Measurements from ENCODE around the gene ROPN1L.
"Not testable (repeated sequence)": the region's sequence is repeated elsewhere in the genome, so short reads cannot be mapped to it uniquely, and the experiment has no call there.

The ROPN1L gene

DNA sequence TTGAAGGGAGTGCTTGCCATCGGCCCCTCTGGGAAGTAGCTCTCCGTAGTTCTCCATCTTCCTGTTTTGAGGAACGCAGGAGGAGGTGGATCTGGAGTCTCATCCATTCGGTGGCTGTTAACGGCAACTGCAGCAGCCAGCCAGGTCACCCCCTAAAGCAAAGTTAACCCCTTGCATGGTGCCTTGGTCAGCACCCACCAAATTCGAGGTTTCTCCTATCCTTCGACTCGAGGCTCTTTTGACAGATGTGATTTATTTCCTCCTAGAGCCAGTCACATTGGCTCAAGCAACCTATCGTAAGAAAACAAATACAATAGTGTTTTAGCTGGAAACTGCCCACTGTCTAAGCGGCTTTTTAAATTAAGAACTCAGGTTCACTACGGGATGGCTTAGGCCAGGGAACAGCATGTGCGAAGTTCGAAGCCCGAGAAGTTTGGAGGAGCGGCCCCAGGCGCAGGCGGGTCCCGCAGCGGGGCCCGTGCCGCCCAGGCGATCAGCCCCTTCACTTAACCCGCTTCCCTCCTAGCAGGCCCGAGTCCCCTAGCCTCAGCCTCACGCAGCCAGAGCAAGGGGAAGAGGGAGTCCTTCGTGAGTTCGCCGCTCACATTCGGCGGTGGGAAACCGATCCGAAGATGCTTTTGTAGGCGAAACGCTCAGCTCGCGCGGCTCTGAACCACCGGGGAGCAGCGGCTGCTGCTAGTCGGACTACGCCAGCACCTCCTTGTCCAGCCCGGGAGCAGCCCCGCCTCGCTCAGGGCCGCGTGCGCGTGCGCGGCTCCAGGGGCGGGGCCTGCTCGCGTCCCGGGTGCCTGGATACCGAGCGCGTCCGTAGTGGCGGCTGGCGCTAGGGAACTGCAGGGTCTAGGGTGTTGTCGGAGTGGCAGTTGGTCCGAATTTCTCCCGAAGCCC is at the start of gene ROPN1L:
ROPN1L (plus strand) TSS at position 797 of the 909 bp plus-strand sequence. CDS start 289 bp downstream, outside the sequence.
- DNase-seq = peak; percentile 82 to 90

DNA sequence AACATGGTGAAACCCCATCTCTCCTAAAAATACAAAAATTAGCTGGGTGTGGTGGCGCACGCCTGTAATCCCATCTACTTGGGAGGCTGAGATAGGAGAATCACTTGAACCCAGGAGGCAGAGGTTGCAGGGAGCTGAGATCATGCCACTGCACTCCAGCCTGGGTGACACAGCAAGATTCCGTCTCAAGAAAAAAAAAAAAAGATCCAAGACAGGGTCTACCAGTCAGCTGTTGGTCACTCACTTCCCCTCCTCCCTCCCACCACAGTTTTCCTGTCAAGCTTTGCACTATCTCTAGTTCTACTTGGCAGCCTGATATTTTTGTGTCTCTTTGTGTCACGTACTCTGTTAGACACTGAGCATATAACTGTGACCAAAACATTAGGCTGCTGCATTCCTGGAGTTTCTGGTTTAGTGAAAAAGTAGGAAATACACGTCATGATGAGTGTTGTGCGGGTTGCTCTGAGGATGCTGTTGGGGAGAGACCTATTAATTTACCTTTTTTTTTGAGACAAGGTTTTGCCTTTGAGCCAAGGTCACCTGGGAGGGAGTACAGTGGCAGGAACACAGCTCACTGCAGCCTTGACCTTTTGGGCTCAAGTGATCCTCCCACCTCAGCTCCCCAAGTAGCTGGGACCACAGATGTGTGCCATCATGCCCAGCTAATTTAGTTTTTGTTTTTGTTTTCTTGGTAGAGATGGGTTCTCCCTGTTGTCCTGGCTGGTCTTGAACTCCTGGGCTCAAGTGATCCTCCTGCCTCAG is 48.9 kb upstream of the ROPN1L start:
- DNase-seq = not testable (repeated sequence)

DNA sequence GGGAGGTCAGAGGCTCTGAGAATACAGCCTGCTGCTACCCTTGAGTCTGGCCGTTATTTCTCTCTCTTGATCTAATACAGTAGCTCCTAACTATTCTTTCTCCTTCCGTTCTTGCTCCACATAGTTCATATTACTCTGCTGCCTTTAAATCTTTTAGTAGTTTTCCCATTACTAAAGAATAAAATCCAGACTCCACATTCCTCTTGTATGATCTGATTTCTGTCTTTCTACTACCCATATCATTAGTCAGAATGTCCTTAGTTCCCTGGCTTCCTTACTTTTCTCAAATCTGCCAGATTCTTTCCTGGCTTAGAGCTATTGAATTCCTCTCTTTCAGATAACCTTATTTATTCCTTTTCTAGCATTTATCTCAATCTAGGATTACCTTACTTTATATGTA is 48.2 kb upstream of the ROPN1L start:
- DNase-seq = no peak

DNA sequence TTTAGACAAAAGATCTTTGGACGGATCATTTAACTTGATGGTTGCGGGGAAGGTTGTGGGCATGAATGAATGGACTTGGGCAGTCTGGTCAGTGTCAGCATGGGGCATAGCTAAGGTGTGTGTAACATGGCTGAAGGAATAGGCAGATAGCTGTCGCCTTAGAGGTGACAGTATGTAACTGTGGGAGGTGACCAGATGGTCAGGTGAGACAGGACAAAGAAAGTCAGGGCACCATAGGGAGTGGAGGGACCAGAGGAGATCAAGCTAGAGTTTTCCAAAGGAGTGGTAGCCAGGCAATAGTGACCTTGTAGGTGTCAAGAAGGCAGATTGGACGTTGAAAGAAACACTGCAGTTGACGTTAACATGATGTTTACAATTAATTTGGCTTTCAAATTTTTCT is 45.1 kb upstream of the ROPN1L start:
- no peak for DNase-seq

DNA sequence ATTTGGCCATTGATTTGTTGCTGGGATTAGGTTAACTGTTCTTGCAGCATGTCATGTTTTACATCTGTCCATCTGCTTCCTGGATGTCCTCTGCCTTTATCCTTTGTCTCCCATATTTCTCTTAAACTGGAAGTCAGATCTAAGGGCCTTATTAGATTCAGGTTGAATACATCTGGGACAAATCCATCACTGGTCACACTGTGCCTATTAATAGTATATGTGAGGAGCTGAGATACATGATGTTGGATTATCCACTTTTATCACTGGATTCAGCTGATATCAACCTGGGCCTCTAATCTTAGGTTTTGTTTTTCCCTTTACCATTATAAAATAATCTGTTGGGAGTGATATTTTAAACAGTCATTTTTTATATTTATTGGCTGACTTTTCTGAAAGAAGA is 41.8 kb upstream of the ROPN1L start:
- no peak for DNase-seq

DNA sequence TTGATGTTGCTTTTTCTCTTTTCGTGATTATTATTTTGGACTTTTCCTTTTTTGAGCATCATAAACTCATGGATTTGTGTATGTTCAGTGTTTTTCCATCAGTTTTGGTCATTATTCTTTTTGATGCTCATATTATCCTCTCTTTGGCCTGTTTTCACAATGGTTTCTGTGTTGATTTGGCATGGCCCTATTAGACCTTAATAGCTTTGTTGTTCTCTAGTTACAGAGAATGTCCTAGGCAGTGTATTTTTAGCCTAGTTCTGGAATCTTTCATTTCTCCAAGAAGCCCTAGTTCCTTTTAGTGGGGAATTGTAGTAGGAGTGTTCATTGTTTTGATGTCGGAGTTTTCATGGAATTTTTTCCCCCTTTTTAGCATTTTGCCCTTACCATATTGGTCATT is 41.3 kb upstream of the ROPN1L start:
- no peak for DNase-seq

DNA sequence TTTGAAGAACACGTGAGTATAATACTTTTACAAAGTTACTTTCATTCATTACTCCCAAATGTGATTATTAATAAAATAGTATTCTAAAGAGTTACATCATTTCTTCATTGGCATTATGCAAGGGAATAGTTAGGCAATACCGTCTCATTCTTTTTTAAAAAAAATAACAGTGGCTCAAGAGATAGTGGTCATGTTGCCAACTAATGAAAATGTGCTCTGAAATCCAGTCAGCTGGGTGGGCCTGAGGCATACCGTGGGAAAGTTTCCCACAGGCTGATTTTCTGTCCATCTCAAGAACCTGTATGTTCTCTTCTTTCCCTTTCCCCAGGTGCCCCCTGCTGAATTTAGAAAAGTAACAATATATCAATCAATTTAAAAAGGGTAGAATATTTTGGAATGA is 40.8 kb upstream of the ROPN1L start:
- peak; percentile 59 to 76 for DNase-seq

DNA sequence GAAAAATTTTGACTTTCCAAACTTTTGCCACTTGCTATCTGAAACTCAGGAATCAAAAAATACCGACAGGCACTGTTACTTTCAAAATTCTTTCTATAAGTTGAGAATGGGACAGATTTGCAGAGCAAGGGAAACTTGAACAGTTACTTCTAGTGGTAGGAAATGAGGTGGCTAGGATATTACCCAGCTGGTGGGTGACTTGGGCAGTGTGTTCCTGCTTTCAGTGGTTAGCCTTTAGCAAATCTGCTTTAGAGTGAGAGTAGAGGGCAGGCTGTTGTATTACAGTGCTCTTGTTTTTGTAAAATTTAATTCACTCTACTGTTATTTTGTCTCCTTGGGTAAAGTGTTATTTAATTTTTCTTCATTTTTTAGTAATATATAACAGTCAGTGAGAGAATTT is 40.2 kb upstream of the ROPN1L start:
- DNase-seq = peak in 1 of 2 donors; percentile 11

DNA sequence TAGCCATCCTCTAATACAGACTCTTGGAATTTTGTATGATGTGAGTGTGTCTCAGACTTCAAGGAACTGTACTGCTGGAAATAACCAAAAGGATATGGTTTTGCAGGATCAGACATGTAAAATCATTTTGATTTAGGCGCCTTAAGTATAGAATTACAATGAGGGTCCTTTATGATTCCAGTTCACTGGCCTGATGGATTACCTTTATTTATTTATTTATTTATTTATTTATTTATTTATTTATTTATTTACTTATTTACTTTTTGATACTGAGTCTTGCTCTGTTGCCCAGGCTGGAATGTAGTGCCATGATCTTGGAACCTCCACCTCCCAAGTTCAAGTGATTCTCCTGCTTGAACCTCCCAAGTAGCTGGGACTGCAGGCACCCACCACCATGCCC is 37.9 kb upstream of the ROPN1L start:
- DNase-seq = no peak

DNA sequence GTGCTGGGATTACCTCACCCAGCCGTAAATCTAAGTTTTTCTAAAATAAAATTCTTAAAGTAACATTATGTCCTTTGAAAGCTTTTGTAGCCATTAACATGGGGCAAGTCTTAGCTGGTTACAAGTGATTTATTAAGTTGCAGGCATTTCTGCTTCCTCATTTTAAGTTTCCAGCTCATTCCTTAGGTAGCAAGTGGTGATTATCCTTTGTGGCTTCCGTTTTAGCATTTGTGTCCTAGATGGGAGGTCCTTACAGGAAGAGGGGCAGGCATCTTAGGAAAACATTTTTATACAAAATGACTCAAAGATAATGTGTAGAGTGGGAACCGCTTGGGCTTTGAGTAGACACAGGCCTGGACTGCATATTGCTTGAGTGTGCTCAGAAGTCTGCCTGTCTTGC is 35.0 kb upstream of the ROPN1L start:
- no peak for DNase-seq

DNA sequence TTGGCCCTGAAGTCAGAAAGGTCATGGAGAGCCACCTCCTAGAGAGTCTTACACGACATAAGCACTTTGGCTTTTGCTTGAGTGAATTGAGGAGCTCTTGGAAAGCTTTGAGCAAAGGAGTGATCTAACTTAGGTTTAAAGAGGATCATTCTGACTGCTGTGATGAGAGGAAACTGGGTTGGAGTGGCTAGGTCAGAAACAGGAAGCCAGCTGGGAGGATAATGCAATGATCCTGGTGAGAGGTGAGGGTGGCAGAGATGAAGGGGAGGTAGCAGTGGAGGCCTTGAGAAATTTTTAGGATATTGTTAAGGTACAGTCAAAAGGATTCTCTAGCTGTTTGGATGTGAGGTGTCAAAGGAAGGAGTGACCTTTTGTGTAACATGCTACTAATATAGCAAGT is 32.2 kb upstream of the ROPN1L start:
- DNase-seq = no peak

DNA sequence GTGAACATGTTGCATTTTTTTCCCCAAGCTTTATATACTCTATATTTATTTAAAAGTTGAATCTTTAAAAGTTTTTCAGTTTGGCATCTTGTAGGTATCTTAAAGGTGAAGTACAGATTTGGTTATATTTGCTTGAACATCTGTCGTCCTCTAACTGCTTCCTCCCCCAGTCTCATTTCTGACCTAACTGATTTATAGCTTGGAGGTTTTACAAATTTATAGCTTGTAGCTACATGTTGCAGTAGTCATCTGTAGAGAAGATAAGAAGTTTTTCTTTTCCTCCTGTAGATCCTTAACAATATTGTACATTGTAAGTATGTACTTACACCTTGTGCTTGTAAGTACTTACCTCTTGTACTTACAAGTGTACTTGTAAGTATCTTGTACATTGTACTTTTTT is 31.0 kb upstream of the ROPN1L start:
- DNase-seq = no peak

DNA sequence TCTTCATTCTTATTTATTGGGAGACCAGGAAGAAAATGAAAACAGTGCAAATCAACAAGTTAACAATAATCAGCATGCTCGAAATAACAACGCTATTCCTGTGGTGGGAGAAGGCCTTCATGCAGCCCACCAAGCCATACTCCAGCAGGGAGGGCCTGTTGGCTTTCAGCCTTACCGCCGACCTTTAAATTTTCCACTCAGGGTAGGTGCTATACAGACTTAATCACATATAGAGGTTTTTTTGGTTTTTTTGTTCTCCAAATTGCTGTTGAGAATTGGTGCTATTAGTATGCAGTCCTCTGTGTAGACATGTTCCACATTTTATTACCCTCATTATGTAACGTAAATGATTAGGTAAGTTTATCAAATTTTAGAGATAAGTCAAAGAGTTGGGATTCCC is 30.3 kb upstream of the ROPN1L start:
- DNase-seq = no peak

DNA sequence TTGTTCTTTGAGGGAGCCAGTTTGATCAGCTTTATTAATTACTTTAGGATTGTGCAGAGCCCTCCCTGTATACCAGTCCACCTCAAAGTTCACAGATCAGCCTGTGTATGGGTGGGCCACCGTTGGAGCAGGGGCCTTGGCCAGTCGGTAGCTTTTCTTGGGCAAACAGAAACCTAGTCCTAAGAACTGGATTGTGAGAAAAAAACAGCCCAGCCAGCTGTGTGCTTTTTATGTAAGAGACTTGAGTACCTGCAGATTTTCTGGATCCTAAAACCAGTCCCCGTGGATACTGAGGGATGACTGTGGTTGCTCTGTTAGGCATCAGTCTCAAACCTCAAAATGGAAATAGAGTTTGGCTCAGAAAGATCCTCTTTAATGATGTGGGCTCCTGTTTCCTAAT is 24.8 kb upstream of the ROPN1L start:
- no peak for DNase-seq

DNA sequence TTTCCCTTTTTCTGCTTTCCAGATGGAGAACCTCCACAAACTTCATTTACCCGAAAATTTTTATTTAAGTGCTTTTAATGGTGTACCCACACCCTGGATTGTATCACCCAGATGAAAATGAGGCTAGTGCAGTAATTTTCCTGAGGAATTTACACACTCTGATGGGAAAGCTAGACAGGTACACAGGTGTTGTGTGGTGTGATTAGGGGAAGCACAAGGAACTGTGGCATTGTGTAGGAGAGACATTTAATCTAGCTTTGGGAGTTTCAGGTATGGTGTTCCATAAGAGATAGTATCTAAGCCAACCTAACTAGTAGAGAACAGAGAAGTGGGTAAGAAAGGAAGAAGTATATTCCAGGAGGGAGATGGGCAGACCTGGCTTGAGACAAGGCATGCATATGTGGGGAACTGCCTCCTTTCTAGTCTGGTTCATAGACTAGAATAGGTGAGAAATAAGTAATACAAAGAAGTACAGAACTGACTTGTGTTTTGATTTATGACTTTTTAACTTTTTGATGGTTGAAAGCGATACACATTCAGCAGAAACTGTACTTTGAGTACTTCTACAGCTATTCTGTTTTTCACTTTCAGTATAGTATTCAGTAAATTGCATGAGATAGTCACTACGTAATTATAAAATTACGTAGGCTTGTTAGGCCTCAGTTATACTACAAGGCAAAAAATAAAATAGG is 22.9 kb upstream of the ROPN1L start:
- no peak for DNase-seq

DNA sequence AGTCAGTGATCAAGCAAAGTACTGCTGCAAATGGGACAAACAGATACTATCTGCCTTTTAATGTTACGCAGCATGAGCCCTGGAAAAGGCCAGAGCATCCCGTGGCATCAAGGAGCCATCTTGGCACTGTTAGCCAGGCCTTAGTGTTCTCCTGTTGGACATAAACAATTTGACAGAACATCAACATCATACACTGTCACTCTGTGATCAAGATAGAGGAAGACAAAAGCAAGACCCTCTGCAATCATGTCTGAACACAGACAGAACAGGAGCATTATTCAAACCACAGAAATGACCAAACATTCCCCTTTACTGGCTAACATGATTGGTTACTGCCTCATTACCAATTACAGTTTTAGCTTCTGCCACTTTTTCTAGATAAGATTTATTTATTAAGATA is 21.2 kb upstream of the ROPN1L start:
- no peak for DNase-seq

DNA sequence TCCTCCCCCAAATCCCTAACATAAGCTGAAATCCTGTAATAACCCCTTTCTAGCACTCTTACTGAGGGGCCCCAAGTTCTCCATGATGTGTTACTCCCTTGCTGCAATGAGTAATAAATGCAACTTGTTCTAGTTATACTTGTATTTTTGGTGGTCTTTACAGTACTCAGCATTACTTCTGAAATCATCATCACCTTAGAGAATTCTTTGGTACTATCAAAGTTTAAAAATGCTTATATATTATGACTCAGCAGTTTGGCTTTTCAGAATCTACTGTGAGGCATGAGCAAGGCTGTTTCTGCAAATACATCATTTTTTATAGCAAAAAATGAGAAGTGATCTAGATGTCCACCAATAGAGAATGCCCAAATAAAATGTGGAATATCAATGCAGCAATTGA is 20.7 kb upstream of the ROPN1L start:
- no peak for DNase-seq

DNA sequence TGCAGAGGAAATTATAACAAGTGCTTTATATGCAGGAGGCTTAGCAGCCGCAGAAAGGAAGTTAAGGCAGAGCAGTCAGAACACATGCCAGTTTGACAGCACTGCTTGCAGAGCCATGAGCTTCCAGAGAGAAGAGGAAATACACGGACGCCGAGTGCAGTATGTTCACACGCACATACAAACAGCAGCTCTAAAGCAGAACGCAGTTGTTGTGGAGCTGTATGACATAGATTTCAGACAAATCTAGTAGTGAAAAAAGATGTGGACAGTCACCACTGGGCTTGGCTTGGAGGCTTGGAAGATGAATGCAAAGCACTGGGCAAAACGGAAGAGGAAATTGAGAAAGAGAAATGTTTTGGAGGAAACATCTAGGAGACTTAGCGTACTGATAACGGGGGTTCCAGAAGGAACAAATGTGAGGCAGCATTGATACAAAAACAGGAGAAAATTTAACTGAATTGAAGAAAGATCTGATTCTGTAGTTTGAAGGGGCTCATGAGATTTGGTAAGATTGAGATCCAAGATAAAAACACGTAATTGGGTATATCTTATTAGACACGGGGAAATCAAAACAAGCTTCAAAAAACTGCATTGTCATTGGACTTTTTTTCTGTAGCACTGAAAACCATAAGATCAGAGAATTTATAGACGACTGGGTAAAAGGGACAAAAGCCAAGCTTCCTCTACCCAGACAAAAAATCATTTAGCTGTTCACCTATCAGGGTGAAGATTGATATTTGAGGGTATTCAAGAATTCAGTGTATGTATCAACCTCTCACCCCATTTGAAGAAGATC is 19.6 kb upstream of the ROPN1L start:
- DNase-seq = peak; percentile 27 to 55

DNA sequence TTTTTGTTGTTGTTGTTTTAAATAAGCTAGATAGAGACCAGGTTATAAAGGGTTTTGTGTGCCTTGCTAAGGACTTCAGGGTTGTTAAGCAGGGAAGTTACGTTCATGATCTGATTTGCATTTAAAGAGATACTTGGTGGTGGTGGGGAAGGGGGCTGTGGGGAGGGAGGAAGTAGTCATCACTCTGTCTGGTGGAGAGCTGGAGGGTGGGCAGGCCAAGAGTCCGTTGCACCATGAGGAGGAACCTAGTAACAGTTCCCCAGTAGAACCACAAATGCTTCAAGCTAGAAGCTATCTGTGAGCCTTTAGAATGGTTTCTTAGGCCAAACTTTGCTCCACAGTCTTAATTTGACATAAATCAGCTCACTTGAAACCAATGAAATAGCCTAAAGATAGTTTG is 18.7 kb upstream of the ROPN1L start:
- peak in 1 of 2 donors; percentile 18 for DNase-seq

DNA sequence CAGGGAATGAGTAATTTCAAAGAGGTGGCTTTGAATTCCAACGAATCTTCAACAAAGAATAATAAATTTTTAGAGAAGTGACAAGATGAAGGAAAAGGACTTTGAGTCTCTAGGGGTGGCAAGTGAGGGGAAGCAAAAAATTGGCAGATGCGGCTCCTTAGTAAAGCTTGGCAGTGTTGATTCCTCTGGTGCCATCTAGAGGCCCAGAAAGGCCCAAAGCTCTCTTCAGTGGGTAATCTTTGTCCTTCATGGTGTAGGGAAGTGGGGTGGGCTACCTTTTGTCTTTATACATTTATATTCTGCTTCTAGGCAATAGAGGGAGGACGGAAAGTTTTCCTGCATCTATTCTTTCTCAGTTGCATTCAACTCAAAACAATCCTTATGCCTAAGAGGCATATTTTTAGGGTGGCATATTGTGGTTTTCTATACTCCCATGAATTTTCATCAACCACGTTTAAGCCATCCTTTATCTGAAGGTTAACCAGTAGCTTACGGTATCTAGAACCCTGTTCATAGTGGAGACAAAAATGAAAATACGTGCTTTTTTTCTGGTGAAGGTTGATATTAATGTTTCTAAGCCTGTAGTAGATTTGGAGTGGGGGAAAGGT is 17.5 kb upstream of the ROPN1L start:
- DNase-seq = peak in 1 of 2 donors; percentile 55

DNA sequence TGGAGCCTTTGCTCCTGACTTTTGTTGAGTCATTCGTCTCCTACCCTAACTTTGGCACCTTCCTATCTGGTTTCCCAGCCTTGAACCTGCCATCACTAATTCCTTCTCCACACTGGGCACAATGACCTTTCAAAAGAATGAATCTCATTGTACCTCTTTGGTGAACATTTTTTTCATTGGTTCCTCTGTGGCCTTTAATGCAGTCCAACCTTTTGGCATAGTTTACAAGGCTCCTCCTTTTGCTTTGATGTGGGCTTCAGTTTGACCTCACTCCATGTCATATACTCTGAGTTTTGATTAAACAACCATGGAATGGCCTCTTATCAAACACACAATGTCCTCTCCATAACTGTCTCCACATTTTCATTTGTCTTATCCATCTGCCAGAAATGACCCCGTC is 14.5 kb upstream of the ROPN1L start:
- no peak for DNase-seq

DNA sequence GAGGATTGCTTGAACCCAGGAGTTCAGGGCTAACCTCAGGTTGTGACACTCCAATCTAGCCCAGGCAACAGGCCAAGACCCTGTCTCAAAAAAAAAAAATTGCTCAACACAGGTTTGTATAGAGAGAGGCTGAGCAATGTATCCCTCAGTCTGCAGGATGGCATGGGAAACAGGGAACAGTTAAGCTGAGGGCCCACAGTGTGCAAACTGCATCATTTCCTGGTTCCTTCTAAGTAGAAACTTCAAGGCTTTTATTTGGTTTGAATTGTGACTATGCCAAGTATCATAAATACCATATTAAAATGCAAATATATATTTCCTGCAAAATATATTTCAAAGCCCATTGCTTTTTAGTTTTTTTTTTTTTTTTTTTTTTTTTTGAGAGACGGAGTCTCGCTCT is 13.7 kb upstream of the ROPN1L start:
- DNase-seq = no peak

All from inflammatory macrophage treated with lipopolysaccharide for 1 hour (primary cell).